ENCODE data around the gene FLAD1.
"Not testable (repeated sequence)": the region's sequence is repeated elsewhere in the genome, so short reads cannot be mapped to it uniquely, and the experiment has no call there.

The FLAD1 gene

DNA sequence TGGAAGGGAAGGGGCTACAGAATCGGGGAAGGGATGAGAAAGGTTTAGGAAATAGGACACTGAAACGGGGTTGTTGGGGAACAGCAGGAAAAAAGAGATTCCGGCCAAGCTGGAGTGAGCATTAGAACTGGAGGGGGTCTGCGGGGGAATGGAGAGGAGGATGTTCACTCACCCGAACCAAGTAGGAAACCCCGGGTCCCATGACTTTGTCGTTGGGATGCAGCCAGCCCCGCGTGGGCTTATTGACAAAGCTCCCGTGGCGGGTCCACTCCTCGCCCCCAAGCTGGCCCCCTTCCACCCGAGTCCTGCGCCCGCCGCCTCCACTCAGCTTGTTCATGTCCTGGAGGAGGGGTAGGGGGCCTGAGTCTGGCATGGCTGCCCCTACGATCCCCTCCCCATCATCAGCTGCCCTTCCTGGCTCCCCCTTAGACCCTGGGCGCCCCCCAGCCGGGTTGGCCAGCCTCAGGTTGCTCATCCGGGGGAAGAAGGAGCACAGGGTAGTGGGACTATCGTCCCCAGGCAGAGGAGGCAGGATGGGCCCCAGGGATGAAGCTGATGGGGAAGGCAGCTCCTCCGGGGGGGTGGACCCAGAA, 13.2 kb upstream of the FLAD1 start:
- no peak for DNase-seq

DNA sequence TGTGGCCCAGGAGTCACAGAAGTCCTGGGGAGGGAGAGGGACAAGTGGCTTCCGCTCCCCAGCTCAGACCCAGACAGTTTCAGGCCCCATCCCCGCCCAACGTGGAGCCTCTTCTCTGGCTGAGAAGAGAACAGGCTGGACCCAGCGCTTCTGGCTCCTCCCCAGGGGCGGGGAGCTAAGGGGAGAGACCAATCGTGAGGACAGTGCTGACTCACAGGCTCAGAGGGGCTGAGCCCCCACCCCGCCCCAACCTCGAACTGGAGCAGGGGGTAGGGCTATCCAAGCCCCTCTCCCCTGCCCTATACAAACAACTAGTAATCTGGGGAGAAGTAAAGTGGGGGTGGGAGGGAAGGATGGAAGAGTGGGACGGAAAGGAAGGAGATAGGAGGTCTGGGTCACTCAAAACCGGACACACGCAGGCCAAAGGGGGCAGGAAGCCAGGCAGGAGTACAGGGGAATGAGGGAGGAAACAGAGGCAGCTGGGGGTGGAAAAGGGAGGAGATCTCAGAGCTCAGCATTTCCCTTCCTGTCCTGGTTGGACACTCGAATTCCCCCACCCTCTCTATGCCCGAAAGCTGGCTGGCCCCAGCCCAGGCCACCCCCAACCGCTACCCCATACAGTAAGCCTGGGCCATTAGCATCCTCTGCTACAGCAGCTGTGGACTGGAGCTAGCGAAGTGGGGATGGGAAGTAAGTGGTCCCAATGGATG, 12.4 kb upstream of the FLAD1 start, which contains the start of gene SHC1:
Gene SHC1, minus strand, starts transcription at position 117 of the 710 bp plus-strand sequence. CDS start 221 bp downstream, outside the sequence.
- no peak for DNase-seq

DNA sequence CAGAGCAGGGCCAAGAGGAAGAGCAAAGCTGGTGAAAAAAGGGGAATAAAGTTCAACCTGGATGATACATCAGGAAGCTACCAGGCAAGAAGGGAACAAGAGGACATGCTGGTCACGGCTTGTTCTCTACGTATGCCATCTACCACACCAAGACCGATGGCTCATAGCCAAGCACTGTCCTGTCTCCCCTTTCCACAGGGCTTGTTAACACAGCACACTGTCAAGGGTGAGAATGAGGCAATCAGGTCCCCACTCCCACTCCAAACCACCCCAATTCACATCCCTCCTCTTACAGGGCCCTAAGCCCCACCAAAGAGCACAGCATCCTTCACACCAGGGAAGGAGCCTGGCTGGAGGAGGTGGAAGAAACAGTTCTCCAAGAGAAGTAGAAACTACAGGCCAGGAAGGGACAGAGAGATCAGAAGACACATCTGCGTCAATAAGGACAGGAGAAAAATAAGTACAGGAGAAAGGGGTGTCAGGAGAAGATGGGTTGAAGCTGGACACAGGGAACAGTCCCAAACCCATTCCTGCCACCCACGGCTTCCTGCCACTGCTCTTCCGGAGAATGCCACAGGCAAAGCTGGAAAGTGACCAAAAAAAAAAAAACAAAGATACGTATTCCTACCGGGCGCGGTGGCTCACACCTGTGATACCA, 11.7 kb upstream of the FLAD1 start:
- DNase-seq, result no peak

DNA sequence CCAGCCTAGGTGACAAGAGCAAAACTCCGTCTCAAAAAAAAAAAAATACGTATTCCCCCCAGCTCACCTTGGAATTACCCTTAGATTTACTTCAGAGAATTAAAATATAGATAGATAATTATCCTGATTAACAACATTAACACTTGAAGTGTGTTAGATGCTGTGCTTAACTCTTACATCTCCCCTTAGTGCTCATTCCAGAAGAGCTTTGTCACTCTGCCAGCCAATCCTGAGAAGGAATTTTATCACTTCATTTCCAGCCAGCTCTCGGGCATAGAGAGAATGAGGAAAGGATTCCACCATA, 11.0 kb upstream of the FLAD1 start:
- DNase-seq, result no peak

DNA sequence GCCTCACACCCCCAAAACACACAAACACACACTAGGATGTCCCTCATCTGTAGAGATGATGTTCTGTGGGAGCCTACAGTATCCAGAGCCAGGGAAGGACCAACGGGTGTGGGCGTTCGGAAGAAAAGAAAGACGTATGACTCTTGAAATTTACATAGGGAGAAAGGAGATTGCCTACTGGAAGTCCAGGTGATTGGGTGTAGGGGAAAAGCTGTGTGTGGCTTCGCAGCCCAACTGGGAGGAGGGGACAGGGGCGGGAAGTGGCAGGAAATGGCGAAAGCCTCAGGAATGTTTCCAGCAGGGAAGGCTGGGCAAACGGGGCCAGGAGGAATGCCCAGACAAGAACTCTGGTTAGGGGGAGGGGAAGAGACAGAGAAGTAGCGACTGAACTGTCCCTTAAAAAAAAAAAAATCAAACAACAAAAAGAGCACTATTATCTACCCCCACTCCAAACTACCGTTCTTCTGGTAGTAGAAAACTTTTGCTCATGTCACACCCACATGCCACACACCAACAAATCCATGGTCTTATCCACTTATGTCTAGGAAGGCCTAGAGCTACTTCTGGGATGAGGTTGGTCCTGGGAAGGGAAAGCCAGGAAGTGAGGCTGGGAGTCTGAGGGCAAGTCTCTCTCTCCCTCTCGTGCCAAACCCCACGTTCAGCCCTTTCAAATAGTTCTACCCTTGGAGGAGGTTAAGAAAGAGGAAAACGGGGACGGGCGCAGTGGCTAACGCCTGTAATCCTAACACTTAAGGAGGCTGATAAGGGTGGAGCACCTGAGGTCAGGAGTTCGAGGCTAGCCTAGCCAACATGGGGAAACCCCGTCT, 10.4 kb upstream of the FLAD1 start:
- no peak for DNase-seq

DNA sequence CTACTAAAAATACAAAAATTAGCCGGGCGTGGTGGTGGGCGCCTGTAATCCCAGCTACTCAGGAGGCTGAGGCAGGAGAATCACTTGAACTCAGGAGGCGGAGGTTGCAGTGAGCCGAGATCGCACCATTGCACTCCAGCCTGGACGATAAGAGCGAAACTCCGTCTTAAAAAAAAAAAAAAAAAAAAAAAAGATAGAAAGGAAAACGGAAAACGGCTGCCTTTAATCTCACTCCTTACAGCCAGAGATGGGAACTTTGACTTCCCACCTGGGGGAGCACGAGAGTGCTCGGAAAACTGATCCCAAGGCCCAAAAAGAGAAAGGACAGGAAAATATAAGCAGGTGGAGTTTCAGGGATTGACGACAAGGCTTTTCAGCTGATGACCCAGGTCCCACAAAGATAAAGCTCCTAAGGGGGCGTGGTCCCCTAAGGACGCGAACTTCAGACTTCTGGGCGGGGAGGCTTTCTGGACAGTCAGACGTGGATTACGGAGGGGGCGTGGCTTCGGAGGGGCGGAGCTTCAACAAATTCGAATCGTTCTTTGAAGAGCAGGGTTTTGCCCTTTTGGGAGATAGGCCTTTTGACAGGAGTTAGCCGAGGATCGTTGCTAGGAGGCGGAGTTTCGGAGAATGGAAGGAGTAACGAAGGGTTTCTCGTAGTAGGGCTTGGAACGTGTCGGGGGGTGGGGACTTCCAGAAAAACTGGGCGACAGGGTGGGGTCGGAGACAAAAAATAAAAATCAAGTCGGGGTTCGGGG, 9.6 kb upstream of the FLAD1 start:
- DNase-seq, result peak; percentile 80

DNA sequence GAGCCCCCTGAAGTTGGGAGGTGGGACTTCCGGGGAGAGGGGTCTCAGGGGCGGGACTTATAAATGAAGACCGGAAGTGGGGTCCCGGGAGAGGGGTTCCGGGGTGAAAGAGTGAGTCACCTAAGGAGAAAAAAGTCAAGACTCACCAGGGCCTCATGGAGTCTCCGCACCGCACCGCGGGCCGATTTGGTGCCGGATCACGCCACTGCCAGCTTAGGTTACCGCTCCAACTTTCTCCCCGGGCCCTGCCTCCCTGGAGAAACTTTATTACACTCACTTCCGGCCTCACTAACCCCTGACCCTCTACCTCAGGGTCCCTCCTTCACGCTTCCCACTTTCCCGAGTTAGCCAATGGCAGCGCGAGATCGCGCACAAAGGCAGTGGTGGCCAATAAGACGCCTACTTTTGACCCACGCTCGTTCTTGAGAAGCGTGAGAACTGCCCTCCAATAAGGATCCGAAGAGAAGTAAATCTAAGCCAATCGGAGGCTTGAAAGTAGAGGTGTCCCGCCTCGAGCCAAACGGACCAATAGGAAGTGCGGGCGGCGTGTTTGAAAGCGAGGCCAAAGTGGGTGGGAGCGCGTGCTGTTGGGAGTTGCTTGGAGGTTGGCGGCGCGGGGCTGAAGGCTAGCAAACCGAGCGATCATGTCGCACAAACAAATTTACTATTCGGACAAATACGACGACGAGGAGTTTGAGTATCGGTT, 8.9 kb upstream of the FLAD1 start, which contains the start of gene CKS1B:
Gene CKS1B, plus strand, starts transcription at position 580 of the 706 bp plus-strand sequence. Its CDS starts 65 bp downstream, at position 645.
- peak; percentile 96 for DNase-seq

DNA sequence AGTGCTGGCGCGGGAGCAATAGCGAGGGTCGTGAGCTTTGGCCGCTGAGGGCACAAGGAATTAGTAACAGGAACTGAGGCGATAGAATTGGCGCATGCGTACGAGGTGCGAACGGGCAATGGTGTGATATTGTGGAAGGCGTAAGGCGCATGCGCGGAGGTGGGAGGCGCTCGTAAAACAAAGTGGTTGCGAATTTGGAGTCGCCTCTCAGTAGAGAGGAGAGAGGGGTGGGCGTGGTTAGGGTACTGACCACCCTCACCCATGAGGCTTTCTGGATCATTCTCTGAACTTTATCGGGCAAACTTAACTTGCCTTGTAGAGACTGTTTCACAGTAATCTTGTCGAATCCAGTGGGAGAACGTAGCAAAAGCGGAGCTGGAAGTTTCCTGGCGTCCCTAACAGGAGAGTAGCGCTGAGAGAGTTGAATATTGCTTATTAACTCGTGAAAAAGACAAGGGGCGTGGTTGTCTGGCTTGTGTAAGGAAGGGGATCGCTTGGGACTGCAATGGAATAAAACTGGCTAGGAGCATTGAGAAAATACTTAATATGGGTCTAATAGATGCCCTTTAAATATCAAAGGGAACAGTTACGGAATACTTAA, 8.2 kb upstream of the FLAD1 start:
- peak; percentile 91 for DNase-seq

DNA sequence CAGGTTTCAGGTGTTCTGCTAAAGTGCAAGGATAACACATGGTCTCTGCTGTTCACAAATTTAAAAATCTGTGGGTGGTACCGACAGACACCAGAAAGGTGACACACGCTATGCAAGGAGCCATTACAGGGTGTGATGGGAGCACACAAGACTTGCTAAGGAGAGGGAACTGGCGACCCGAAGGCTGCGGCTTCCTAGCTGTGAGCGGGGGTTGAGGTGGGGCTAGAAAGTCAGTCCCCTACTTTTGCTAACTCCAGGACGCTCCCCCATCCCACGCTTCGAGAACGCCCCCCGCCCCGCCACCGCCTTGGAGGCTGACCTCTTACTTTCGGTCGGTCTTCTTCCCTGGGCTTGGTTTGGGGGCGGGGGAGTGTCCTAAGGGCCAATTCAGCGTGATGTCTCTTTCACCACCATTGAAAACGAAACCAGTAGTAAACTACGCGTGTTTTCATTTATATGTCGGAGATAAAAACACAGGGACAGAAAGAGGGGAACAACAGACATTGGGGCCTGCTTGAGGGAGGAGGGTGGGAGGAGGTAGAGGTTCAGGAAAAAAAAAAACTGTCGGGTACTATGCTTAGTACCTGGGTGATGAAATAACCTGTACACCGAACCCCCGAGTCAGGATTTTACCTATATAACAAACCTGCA, 7.6 kb upstream of the FLAD1 start:
- no peak for DNase-seq

DNA sequence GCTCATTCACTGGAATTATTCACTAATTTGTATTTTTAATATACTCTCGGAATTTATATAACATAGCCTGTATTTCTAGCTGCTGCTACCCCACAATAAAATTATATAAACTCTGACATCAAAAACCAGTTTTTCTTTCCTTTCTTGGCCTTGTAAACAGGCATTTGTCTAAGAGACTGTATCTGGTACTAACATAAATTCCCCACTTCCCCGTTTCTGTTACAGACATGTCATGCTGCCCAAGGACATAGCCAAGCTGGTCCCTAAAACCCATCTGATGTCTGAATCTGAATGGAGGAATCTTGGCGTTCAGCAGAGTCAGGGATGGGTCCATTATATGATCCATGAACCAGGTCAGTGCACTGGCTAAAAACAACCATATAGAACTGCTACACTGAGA, 5.4 kb upstream of the FLAD1 start:
- not testable (repeated sequence) for DNase-seq

DNA sequence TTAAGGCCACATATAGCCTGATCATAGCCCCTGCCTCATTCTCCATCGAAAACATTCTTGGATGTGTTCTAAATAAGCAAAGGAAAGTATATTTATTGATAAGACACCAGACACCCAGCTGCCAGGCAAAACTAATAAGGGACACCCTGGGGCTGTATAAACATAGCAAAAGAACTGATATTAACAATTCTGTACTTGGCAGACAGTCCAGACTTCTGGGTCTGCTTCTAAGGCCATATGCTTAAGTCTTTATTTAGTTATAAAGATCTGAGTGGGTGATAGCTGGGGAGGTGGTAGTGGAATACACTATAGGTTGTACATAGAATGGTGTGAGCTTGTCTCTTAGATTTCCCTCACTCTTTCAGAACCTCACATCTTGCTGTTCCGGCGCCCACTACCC, 4.8 kb upstream of the FLAD1 start:
- DNase-seq, result no peak

DNA sequence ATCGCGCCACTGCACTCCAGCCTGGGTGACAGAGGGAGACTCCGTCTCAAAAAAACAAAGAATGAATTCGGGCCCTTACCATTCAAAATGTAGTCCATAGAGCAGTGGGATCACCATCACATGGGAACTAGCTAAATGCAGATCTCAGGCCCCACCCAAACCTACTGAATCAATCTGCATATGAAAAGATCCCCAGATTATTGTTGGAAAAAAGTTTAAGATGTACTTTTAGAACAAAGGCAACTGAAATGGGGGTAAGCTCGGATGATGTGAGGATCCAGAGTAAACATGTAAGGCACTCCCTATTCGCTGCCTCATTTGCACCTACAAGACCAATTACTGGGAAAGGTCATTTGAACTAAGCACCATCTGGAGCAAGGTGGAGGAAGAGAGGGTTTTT, 803 bp upstream of the FLAD1 start:
- DNase-seq, result no peak

DNA sequence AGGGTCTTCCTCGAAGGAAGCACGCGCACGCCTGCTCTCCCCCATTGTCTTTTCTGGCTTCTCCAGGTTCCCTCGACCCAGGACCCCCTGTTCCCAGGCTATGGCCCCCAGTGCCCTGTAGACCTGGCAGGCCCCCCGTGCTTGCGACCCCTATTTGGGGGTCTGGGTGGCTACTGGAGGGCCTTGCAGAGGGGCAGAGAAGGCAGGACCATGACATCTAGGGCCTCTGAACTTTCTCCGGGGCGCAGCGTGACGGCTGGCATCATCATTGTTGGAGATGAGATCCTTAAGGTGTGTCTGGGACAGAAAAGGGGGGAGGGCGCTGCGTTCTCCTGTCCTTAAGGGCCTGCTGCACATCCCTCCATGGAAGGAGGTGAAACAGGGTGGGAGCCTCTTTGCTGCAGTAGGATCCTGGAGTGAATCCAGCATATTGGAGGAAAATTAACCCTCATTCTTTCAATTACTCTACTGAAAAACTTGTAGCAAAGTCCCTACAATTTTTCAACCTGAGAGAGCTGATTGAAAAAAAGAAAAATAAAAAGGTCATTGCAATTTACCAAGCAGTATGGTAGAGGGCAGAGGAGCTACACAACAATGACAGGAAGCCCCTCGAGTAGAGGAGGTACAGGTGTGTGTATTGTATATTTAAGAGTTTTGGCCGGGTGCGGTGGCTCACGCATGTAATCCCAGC, 777 bp downstream of the FLAD1 start:
- no peak for DNase-seq

DNA sequence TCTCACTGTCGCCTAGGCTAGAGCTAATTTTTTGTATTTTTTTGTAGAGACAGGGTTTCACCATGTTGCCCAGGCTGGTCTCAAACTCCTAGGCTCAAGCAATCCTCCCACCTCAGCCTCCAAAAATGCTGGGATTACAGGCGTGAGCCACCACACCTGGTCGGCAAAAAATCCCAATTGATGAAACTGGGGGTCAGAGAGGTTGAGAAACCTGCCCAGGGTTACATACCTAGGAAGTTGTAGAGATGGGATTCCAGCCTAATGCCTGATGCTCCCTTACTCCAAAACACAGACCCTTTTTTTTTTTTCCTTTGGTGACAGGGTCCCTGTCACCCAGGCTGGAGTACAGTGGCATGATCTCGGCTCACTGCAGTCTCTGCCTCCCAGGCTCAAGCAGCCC, 3.6 kb downstream of the FLAD1 start:
- DNase-seq, result not testable (repeated sequence)

DNA sequence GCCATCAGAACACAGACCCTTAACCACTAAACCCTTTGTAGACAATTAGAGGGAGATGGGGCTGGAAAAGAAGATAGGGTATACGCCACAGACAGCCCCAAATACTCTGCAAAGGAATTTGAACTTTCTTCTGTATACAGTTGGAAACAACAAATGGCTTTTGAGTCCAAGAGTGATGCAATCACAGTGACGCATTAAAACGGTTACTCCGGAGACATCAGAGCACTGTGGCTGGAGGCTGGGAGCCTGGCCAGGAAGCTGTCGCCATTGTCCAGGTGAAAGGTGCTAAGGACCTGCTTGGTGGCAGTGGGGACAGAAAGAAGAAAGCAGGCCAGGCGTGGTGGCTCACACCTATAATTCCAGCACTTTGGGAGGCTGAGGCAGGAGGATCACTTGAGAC, 4.2 kb downstream of the FLAD1 start:
- no peak for DNase-seq

DNA sequence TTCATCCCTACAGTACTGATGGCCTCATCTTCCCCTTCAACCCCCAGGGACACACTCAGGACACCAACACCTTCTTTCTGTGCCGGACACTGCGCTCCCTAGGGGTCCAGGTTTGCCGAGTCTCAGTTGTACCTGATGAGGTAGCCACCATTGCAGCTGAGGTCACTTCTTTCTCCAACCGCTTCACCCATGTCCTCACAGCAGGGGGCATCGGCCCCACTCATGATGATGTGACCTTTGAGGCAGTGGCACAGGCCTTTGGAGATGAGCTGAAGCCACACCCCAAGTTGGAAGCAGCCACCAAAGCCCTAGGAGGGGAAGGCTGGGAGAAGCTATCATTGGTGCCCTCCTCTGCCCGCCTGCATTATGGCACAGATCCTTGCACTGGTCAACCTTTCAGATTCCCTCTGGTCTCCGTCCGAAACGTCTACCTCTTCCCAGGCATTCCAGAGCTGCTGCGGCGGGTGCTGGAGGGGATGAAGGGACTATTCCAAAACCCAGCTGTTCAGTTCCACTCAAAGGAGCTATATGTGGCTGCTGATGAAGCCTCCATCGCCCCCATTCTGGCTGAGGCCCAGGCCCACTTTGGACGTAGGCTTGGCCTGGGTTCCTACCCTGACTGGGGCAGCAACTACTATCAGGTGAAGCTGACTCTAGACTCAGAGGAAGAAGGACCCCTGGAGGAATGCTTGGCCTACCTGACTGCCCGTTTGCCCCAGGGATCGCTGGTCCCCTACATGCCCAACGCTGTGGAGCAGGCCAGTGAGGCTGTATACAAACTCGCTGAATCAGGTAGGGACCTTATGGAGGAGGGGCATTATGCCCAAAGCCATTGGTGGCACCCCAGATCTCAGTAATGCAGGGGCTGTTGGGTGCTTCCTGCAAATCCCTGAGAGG, 5.2 kb downstream of the FLAD1 start:
- DNase-seq, result no peak

DNA sequence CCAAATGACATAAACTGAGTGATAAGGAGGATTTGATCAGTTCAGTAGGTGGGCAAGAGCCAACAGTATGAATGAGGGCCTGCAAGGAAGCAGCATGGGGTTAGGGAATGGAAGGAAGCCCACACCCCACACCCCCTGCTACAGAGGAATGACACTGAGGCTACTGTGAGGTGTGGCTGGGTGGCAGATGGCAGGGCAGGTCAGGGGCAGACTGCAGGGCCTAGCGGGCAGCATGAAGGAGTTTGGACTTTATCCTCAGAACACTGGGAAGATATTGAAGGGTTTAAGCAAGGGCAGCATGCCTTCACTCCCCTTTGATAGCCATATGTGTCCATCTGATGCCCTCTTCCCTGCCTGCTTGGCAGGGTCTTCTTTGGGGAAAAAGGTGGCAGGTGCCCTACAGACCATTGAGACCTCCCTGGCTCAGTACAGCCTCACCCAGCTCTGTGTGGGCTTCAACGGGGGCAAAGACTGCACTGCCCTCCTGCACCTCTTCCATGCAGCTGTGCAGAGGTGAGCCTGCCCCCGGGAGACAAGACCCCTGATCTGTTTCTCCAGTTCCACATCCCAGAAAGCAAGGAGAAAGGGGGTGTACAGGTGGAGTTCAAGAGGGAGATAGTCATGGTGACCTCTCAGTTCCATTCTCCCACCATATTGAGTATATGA, 6.2 kb downstream of the FLAD1 start:
- DNase-seq, result no peak

DNA sequence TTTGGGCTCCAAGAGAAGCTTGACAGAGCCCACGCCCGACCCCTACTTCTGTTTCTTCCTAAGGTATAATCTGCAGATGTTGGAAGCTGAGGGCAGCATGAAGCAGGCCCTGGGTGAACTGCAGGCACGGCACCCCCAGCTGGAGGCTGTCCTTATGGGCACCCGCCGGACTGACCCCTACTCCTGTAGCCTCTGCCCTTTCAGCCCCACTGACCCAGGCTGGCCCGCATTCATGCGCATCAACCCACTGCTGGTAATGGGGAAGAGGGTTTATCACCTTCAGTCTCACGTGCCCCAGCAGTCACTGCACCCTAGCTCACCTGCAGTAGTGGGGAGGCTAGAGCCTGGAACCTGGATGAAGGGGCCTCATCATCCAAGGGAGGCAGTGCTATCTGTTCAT, 7.1 kb downstream of the FLAD1 start:
- DNase-seq, result no peak
